NB4 (cell line): ENCODE measurements around the gene RBM25.

Experiments used
- CTCF ChIP-seq: IDR thresholded peaks from one replicate; pipeline ENCODE4 v1.5.1; 2012; ENCODE audit warnings: low read depth, low read length
- MAX ChIP-seq: IDR thresholded peaks from 2 replicates; pipeline ENCODE4 v1.6.1; 2011; ENCODE audit warnings: low read depth, low read length
- POLR2A ChIP-seq: IDR thresholded peaks from 2 replicates; pipeline ENCODE4 v1.6.1; 2011; ENCODE audit warnings: mild to moderate bottlenecking; ENCODE audit not compliant: insufficient read length; ENCODE audit errors: extremely low read depth

DNA sequence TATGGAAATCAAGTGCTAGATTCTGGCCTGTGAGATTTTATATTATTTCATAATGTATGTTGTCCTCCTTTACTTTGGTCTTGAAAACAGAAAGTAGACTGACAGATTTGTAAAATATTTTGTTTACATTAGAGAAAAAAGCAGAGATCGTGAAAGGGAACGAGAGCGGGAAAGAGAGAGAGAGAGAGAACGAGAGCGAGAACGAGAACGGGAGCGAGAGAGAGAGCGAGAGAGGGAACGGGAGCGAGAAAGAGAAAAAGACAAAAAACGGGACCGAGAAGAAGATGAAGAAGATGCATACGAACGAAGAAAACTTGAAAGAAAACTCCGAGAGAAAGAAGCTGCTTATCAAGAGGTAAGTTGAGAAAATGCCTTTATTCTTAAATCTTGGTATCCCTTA lies 47.4 kb downstream of the RBM25 start:
- TF ChIP-seq POLR2A, result no peak
- TF ChIP-seq CTCF, result no peak
- no peak for TF ChIP-seq MAX
